Hepatocyte (in vitro differentiated cells): ENCODE data around the gene RASAL2. TPM values are rescaled to one million over a fixed set of nuclear protein-coding genes. Genes with fewer than 3 reads are reported as not detected.

Experiments used
- DNase-seq: peaks from one replicate; pipeline ENCODE4 v3.0.0-alpha.2; 2016; ENCODE audit warnings: low spot score
- H2AFZ ChIP-seq: fragments of 200-600 bp; sonication (generic); 2 replicates; pipeline ENCODE4 v1.6.0; 2016; ENCODE audit warnings: antibody characterized with exemption, mild to moderate bottlenecking
- H3K27ac ChIP-seq: fragments of 200-600 bp; sonication (generic); 2 replicates; pipeline ENCODE4 v1.5.1; 2016; ENCODE audit warnings: mild to moderate bottlenecking
- H3K27me3 ChIP-seq: fragments of 200-600 bp; sonication (generic); 2 replicates; pipeline ENCODE4 v1.6.1; 2016
- H3K36me3 ChIP-seq: fragments of 200-600 bp; sonication (generic); replicated peaks from 2 replicates; pipeline ENCODE4 v1.5.1; 2016; ENCODE audit warnings: low read depth; ENCODE audit not compliant: insufficient read depth
- H3K4me1 ChIP-seq: fragments of 200-600 bp; sonication (generic); 2 replicates; pipeline ENCODE4 v1.5.1; 2016; ENCODE audit warnings: mild to moderate bottlenecking, moderate library complexity; ENCODE audit not compliant: insufficient read depth
- H3K4me2 ChIP-seq: fragments of 200-600 bp; sonication (generic); 2 replicates; pipeline ENCODE4 v1.6.0; 2016
- H3K4me3 ChIP-seq: fragments of 200-600 bp; sonication (generic); 2 replicates; pipeline ENCODE4 v1.5.1; 2016; ENCODE audit warnings: mild to moderate bottlenecking
- H3K79me2 ChIP-seq: fragments of 200-600 bp; sonication (generic); 2 replicates; pipeline ENCODE4 v1.6.0; 2017; ENCODE audit warnings: mild to moderate bottlenecking
- H3K9me2 ChIP-seq: fragments of 200-600 bp; sonication (generic); replicated peaks from 2 replicates; pipeline ENCODE4 v1.6.0; 2017; ENCODE audit warnings: mild to moderate bottlenecking; ENCODE audit not compliant: insufficient read depth
- H3K9me3 ChIP-seq: fragments of 200-600 bp; sonication (generic); 2 replicates; pipeline ENCODE4 v1.5.1; 2016; ENCODE audit warnings: low read depth, mild to moderate bottlenecking
- H4K20me1 ChIP-seq: fragments of 200-600 bp; sonication (generic); 2 replicates; pipeline ENCODE4 v1.6.0; 2016; ENCODE audit warnings: mild to moderate bottlenecking; ENCODE audit not compliant: insufficient read depth, poor library complexity, severe bottlenecking
- EZH2 ChIP-seq: fragments of 200-600 bp; sonication (generic); IDR thresholded peaks from 2 replicates; pipeline ENCODE4 v1.6.1; 2016; ENCODE audit warnings: antibody characterized with exemption, mild to moderate bottlenecking, borderline replicate concordance
- EZH2phosphoT487 ChIP-seq: fragments of 200-600 bp; sonication (generic); IDR thresholded peaks from one replicate; pipeline ENCODE4 v1.6.1; 2018; ENCODE audit warnings: antibody characterized with exemption, mild to moderate bottlenecking, low read depth, moderate library complexity; ENCODE audit not compliant: unreplicated experiment, severe bottlenecking
- WGBS: methylation state at CpG from one replicate; pipeline ENCODE4 v1.1.6; 2016; ENCODE audit warnings: low lambda C conversion rate; ENCODE audit errors: missing lambda C conversion rate; 5-methylcytosine and 5-hydroxymethylcytosine counted together
- polyA plus RNA-seq: library from polyadenylated mRNA; unstranded; fragments of >200 nt; fragmentation: Nextera tagmentation; extraction: Ambion mirVana; gene quantifications from 2 replicates; pipeline ENCODE4 v1.2.1, GENCODE V29; 2016
- total RNA-seq: library from RNA; depleted of rRNA; stranded (reverse); fragments of >200 nt; gene quantifications from 2 replicates; pipeline ENCODE4 v1.2.3, GENCODE V29; 2014
- TF ChIP-seq, protein P1 (sequence below): fragments of 200-600 bp; sonication (generic); IDR thresholded peaks from 2 replicates; pipeline ENCODE4 v1.5.1; 2016; ENCODE audit warnings: antibody characterized with exemption, mild to moderate bottlenecking; ENCODE audit not compliant: poor library complexity

Gene RASAL2
- total and polyA plus RNA-seq, 2 experiments from 2014 or later: 8.7 to 24.0 TPM

DNA sequence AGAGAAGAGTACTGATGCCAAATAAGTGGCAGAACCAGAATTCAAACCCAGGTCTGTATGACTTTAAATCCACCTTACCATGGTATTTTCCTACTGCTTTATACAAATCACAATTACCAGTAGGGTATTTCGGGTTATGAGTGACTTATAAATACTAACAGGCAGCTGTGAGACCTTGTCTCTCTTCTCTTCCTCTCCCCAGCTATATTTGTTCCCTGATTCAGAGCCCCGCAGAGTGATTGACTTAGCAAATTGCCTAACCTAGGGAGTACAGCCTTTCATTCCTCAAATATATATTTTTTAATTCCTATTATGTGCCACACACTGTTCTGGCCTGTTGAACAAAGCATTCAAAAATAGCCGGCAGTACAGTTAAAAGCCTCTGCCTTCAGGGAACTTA is 234.8 kb downstream of the RASAL2 start:
- H3K4me2 ChIP-seq: no peak overlapping the region
- H2AFZ ChIP-seq: no peak overlapping the region
- peaks cover 13% of the 10 kb centered on the region for H3K79me2 ChIP-seq
- no peak for DNase-seq
- H3K36me3 ChIP-seq: no peaks in the 10 kb centered on the region
- H4K20me1 ChIP-seq: no peaks in the 10 kb centered on the region
- H3K4me1 ChIP-seq: peaks cover 7% of the 10 kb centered on the region
- no peak overlapping the region for H3K27ac ChIP-seq
- H3K4me3 ChIP-seq: no peak overlapping the region
- H3K27me3 ChIP-seq: no peaks in the 10 kb centered on the region
- no peaks in the 10 kb centered on the region for H3K9me2 ChIP-seq
- no peak for TF ChIP-seq EZH2phosphoT487
- TF ChIP-seq, protein P1, sequence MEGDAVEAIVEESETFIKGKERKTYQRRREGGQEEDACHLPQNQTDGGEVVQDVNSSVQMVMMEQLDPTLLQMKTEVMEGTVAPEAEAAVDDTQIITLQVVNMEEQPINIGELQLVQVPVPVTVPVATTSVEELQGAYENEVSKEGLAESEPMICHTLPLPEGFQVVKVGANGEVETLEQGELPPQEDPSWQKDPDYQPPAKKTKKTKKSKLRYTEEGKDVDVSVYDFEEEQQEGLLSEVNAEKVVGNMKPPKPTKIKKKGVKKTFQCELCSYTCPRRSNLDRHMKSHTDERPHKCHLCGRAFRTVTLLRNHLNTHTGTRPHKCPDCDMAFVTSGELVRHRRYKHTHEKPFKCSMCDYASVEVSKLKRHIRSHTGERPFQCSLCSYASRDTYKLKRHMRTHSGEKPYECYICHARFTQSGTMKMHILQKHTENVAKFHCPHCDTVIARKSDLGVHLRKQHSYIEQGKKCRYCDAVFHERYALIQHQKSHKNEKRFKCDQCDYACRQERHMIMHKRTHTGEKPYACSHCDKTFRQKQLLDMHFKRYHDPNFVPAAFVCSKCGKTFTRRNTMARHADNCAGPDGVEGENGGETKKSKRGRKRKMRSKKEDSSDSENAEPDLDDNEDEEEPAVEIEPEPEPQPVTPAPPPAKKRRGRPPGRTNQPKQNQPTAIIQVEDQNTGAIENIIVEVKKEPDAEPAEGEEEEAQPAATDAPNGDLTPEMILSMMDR: no peak
- no peak for TF ChIP-seq EZH2
- 94% methylated on average over 3 of the region's 3 CpGs for WGBS
- H3K9me3 ChIP-seq: no peaks in the 10 kb centered on the region

DNA sequence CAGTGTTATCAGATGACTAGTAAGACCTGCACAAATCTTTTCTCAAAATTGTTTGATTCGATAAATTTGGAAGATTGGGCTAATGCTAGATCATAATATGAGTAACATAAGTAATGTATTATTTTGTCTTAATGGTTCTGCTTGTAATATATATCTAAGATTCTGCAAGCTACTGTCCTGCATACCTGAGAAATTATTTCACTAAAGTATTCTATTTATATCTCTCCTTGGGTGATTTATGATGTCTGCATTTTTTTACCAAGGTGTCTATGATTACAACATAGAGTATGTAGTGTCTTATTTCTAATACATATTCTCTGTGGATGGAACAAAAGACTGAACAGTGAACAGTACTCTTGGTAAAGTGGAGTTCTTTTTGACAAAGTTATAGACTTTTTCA is 236.2 kb downstream of the RASAL2 start:
- Histone ChIP-seq H3K27me3 (no peaks in the 10 kb centered on the region), H3K36me3 (no peaks in the 10 kb centered on the region), H2AFZ (no peak overlapping the region), H3K79me2 (peaks cover 21% of the 10 kb centered on the region), H3K9me3 (no peaks in the 10 kb centered on the region), H3K4me2 (no peak overlapping the region), H4K20me1 (no peaks in the 10 kb centered on the region), H3K4me1 (peaks cover 7% of the 10 kb centered on the region), H3K27ac (no peak overlapping the region), H3K4me3 (no peak overlapping the region), H3K9me2 (no peaks in the 10 kb centered on the region)
- TF ChIP-seq EZH2 (no peak), EZH2phosphoT487 (no peak)
- TF ChIP-seq, protein P1: no peak
- DNase-seq: no peak
- 87% methylated on average over 1 of the region's 1 CpG for WGBS

DNA sequence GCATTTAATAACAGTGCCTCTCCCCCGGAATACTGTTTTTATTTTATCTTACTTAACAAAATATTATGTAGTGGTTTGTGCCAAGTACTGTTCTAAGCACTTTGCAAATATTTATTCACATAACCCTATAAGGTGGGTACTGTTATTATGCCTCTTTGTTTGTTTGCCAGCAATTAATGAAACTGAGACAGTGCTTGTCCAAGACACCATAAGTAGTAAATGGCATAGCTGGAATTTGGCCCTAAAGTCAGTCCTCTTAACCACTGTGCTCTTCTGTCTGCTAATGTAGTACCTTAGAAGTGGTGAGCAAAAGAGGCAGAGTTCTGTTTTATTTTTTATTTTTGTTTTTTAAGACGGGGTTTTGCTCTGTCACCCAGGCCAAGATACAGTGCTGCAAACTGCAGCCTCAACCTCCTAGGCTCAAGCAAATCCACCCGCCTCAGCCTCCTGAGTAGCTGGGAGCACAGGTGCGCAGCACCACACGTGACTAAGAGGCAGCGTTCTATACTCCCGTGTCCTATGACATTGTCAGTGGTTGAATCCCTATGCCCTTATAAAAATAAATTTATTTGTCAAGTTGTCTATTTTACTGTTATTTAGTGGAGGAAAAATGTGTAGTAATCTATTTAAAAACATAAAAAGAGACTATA is 237.1 kb downstream of the RASAL2 start:
- 86% methylated on average over 7 of the region's 7 CpGs for WGBS
- Histone ChIP-seq H3K79me2 (peaks cover 26% of the 10 kb centered on the region), H2AFZ (no peak overlapping the region), H3K4me3 (no peak overlapping the region), H3K9me3 (no peaks in the 10 kb centered on the region), H3K9me2 (no peaks in the 10 kb centered on the region), H3K27me3 (no peaks in the 10 kb centered on the region), H4K20me1 (no peaks in the 10 kb centered on the region), H3K36me3 (no peaks in the 10 kb centered on the region), H3K27ac (no peak overlapping the region), H3K4me2 (no peak overlapping the region), H3K4me1 (peaks cover 7% of the 10 kb centered on the region)
- TF ChIP-seq EZH2phosphoT487 (no peak), EZH2 (no peak)
- TF ChIP-seq, protein P1: no peak
- DNase-seq: no peak
